Measurements from ENCODE around the gene ZNF664.

The ZNF664 gene

GRCh38 chr12:123933214-123933613 lies 39.8 kb upstream of the ZNF664 start:
- no CpG with 5 or more reads among the region's 14 CpGs for WGBS, 2 donors (ENCODE audit: extremely low coverage in 2 of 2, insufficient read length in 2 of 2, insufficient replicate concordance in 1 of 2)
- no peak overlapping the region for H3K9ac ChIP-seq (ENCODE audit: low read depth, low read length, poor library complexity)
- no peaks in the 10 kb centered on the region for H3K27me3 ChIP-seq (ENCODE audit: control insufficient read depth in 3 of 3, insufficient read depth in 3 of 3, low read depth in 1 of 3, low read length in 3 of 3)
- H3K27ac ChIP-seq (replicated peaks; ENCODE audit: low read length): no peak overlapping the region
- no peaks in the 10 kb centered on the region for H3K79me1 ChIP-seq (ENCODE audit: low read depth, low read length)
- H3K14ac ChIP-seq (ENCODE audit: low read length): no peak overlapping the region
- no peak overlapping the region for H2BK15ac ChIP-seq (ENCODE audit: low read length)
- no peak overlapping the region for H2BK12ac ChIP-seq (ENCODE audit: low read length)
- H2AFZ ChIP-seq (ENCODE audit: low read length): no peak overlapping the region
- peaks cover 10 to 30% of the 10 kb centered on the region in 2 donors for H3K36me3 ChIP-seq (replicated peaks in 1 of 2; ENCODE audit: control insufficient read depth in 2 of 2, insufficient read depth in 2 of 2, low read length in 2 of 2)
- H2AK5ac ChIP-seq (ENCODE audit: low read depth, low read length): no peak overlapping the region
- peak overlapping the region in 1 of 2 donors; percentile 57 for H3K4me3 ChIP-seq (ENCODE audit: low read length in 2 of 2)
- no peak overlapping the region for H4K91ac ChIP-seq (ENCODE audit: low read depth, low read length, poor library complexity)
- H4K8ac ChIP-seq (ENCODE audit: low read depth, low read length): no peak overlapping the region
- peaks cover under 1 to 4% of the 10 kb centered on the region in 2 donors for H3K4me1 ChIP-seq (ENCODE audit: control insufficient read depth in 2 of 2, insufficient read depth in 1 of 2, low read depth in 1 of 2, low read length in 2 of 2)
- no peak for DNase-seq (ENCODE audit: low spot score)
- H3K4ac ChIP-seq (ENCODE audit: low read length): no peak overlapping the region
- H2BK120ac ChIP-seq (ENCODE audit: low read depth, low read length): no peak overlapping the region
- no peak overlapping the region for H3K23ac ChIP-seq (ENCODE audit: low read depth, low read length, poor library complexity)
- H3K18ac ChIP-seq (ENCODE audit: low read length): no peak overlapping the region
- H2BK5ac ChIP-seq (ENCODE audit: low read length): no peak overlapping the region
- no peak overlapping the region for H3K4me2 ChIP-seq (ENCODE audit: insufficient read depth, low read length, poor library complexity, severe bottlenecking)
- H3K9me3 ChIP-seq (replicated peaks in 1 of 2; ENCODE audit: control insufficient read depth in 2 of 2, insufficient read depth in 1 of 2, low read depth in 1 of 2, low read length in 2 of 2): peaks cover 2 to 14% of the 10 kb centered on the region in 2 donors

GRCh38 chr12:123934016-123934620 lies 38.9 kb upstream of the ZNF664 start:
- Histone ChIP-seq H3K18ac (ENCODE audit: low read length) (peak overlapping the region; percentile 48), H2AK5ac (ENCODE audit: low read depth, low read length) (no peak overlapping the region), H2AFZ (ENCODE audit: low read length) (no peak overlapping the region), H3K36me3 (replicated peaks in 1 of 2; ENCODE audit: control insufficient read depth in 2 of 2, insufficient read depth in 2 of 2, low read length in 2 of 2) (peaks cover 10 to 31% of the 10 kb centered on the region in 2 donors), H2BK15ac (ENCODE audit: low read length) (no peak overlapping the region), H3K23ac (ENCODE audit: low read depth, low read length, poor library complexity) (no peak overlapping the region), H3K4me2 (ENCODE audit: insufficient read depth, low read length, poor library complexity, severe bottlenecking) (no peak overlapping the region), H2BK120ac (ENCODE audit: low read depth, low read length) (no peak overlapping the region), H3K9me3 (replicated peaks in 1 of 2; ENCODE audit: control insufficient read depth in 2 of 2, insufficient read depth in 1 of 2, low read depth in 1 of 2, low read length in 2 of 2) (peaks cover 2 to 12% of the 10 kb centered on the region in 2 donors), H3K27ac (replicated peaks; ENCODE audit: low read length) (no peak overlapping the region), H3K4ac (ENCODE audit: low read length) (no peak overlapping the region), H4K8ac (ENCODE audit: low read depth, low read length) (no peak overlapping the region), H2BK12ac (ENCODE audit: low read length) (peak overlapping the region; percentile 28), H3K4me3 (ENCODE audit: low read length in 2 of 2) (no peak overlapping the region), H3K4me1 (ENCODE audit: control insufficient read depth in 2 of 2, insufficient read depth in 1 of 2, low read depth in 1 of 2, low read length in 2 of 2) (peaks cover 3 to 5% of the 10 kb centered on the region in 2 donors), H4K91ac (ENCODE audit: low read depth, low read length, poor library complexity) (no peak overlapping the region), H3K14ac (ENCODE audit: low read length) (peak overlapping the region; percentile 42), H3K27me3 (ENCODE audit: control insufficient read depth in 3 of 3, insufficient read depth in 3 of 3, low read depth in 1 of 3, low read length in 3 of 3) (no peaks in the 10 kb centered on the region), H3K9ac (ENCODE audit: low read depth, low read length, poor library complexity) (no peak overlapping the region), H2BK5ac (ENCODE audit: low read length) (no peak overlapping the region), H3K79me1 (ENCODE audit: low read depth, low read length) (no peaks in the 10 kb centered on the region)
- DNase-seq (ENCODE audit: low spot score): no peak
- WGBS, 2 donors (ENCODE audit: extremely low coverage in 2 of 2, insufficient read length in 2 of 2, insufficient replicate concordance in 1 of 2): no CpG with 5 or more reads among the region's 11 CpGs

GRCh38 chr12:123934829-123935228 lies 38.2 kb upstream of the ZNF664 start:
- no peak for DNase-seq (ENCODE audit: low spot score)
- H3K4me1 ChIP-seq (ENCODE audit: control insufficient read depth in 2 of 2, insufficient read depth in 1 of 2, low read depth in 1 of 2, low read length in 2 of 2): peaks cover 3 to 4% of the 10 kb centered on the region in 2 donors
- no peak overlapping the region for H3K18ac ChIP-seq (ENCODE audit: low read length)
- no peak overlapping the region for H2AFZ ChIP-seq (ENCODE audit: low read length)
- H3K36me3 ChIP-seq (replicated peaks in 1 of 2; ENCODE audit: control insufficient read depth in 2 of 2, insufficient read depth in 2 of 2, low read length in 2 of 2): peaks cover 10 to 38% of the 10 kb centered on the region in 2 donors
- no peak overlapping the region for H2BK15ac ChIP-seq (ENCODE audit: low read length)
- H3K9me3 ChIP-seq (replicated peaks in 1 of 2; ENCODE audit: control insufficient read depth in 2 of 2, insufficient read depth in 1 of 2, low read depth in 1 of 2, low read length in 2 of 2): peaks cover 2 to 6% of the 10 kb centered on the region in 2 donors
- H3K27me3 ChIP-seq (ENCODE audit: control insufficient read depth in 3 of 3, insufficient read depth in 3 of 3, low read depth in 1 of 3, low read length in 3 of 3): no peaks in the 10 kb centered on the region
- H3K4me3 ChIP-seq (ENCODE audit: low read length in 2 of 2): no peak overlapping the region
- H2BK12ac ChIP-seq (ENCODE audit: low read length): no peak overlapping the region
- H3K27ac ChIP-seq (replicated peaks; ENCODE audit: low read length): no peak overlapping the region
- H2BK120ac ChIP-seq (ENCODE audit: low read depth, low read length): no peak overlapping the region
- H2AK5ac ChIP-seq (ENCODE audit: low read depth, low read length): no peak overlapping the region
- H4K91ac ChIP-seq (ENCODE audit: low read depth, low read length, poor library complexity): no peak overlapping the region
- H3K79me1 ChIP-seq (ENCODE audit: low read depth, low read length): no peaks in the 10 kb centered on the region
- H4K8ac ChIP-seq (ENCODE audit: low read depth, low read length): no peak overlapping the region
- H3K14ac ChIP-seq (ENCODE audit: low read length): no peak overlapping the region
- no peak overlapping the region for H2BK5ac ChIP-seq (ENCODE audit: low read length)
- no peak overlapping the region for H3K4me2 ChIP-seq (ENCODE audit: insufficient read depth, low read length, poor library complexity, severe bottlenecking)
- no peak overlapping the region for H3K9ac ChIP-seq (ENCODE audit: low read depth, low read length, poor library complexity)
- no peak overlapping the region for H3K23ac ChIP-seq (ENCODE audit: low read depth, low read length, poor library complexity)
- H3K4ac ChIP-seq (ENCODE audit: low read length): no peak overlapping the region
- WGBS, 2 donors (ENCODE audit: extremely low coverage in 2 of 2, insufficient read length in 2 of 2, insufficient replicate concordance in 1 of 2): no CpG with 5 or more reads among the region's 9 CpGs

GRCh38 chr12:123935956-123936355 lies 37.1 kb upstream of the ZNF664 start:
- Histone ChIP-seq H3K4me2 (ENCODE audit: insufficient read depth, low read length, poor library complexity, severe bottlenecking) (no peak overlapping the region), H3K4me3 (ENCODE audit: low read length in 2 of 2) (no peak overlapping the region), H4K91ac (ENCODE audit: low read depth, low read length, poor library complexity) (no peak overlapping the region), H4K8ac (ENCODE audit: low read depth, low read length) (peak overlapping the region; percentile 43), H3K27me3 (ENCODE audit: control insufficient read depth in 3 of 3, insufficient read depth in 3 of 3, low read depth in 1 of 3, low read length in 3 of 3) (no peaks in the 10 kb centered on the region), H2BK12ac (ENCODE audit: low read length) (no peak overlapping the region), H2BK5ac (ENCODE audit: low read length) (no peak overlapping the region), H3K27ac (replicated peaks; ENCODE audit: low read length) (no peak overlapping the region), H3K79me1 (ENCODE audit: low read depth, low read length) (no peaks in the 10 kb centered on the region), H3K14ac (ENCODE audit: low read length) (no peak overlapping the region), H2BK15ac (ENCODE audit: low read length) (no peak overlapping the region), H3K18ac (ENCODE audit: low read length) (peak overlapping the region; percentile 49), H3K23ac (ENCODE audit: low read depth, low read length, poor library complexity) (peak overlapping the region; percentile 70), H2BK120ac (ENCODE audit: low read depth, low read length) (no peak overlapping the region), H3K4ac (ENCODE audit: low read length) (no peak overlapping the region), H2AK5ac (ENCODE audit: low read depth, low read length) (no peak overlapping the region), H3K9me3 (replicated peaks in 1 of 2; ENCODE audit: control insufficient read depth in 2 of 2, insufficient read depth in 1 of 2, low read depth in 1 of 2, low read length in 2 of 2) (peaks cover 2 to 5% of the 10 kb centered on the region in 2 donors), H2AFZ (ENCODE audit: low read length) (no peak overlapping the region), H3K4me1 (ENCODE audit: control insufficient read depth in 2 of 2, insufficient read depth in 1 of 2, low read depth in 1 of 2, low read length in 2 of 2) (peaks cover 3 to 4% of the 10 kb centered on the region in 2 donors), H3K9ac (ENCODE audit: low read depth, low read length, poor library complexity) (no peak overlapping the region), H3K36me3 (replicated peaks in 1 of 2; ENCODE audit: control insufficient read depth in 2 of 2, insufficient read depth in 2 of 2, low read length in 2 of 2) (peaks cover 13 to 45% of the 10 kb centered on the region in 2 donors)
- DNase-seq (ENCODE audit: low spot score): no peak
- WGBS, 2 donors (ENCODE audit: extremely low coverage in 2 of 2, insufficient read length in 2 of 2, insufficient replicate concordance in 1 of 2): no CpG with 5 or more reads among the region's 7 CpGs

All from neuronal stem cell (in vitro differentiated cells).